Mucosa of descending colon (tissue), 3 donors: Measurements from ENCODE around the gene AIP. TPM values are rescaled to one million over a fixed set of nuclear protein-coding genes. Genes with fewer than 3 reads are reported as not detected.

ENCODE experiments used
- ATAC-seq: fragments of 200-7000 bp; cut with Tn5 transposase; one replicate; pipeline ENCODE4 v1.9.1; 2020; ENCODE audit warnings: mild to moderate bottlenecking, moderate library complexity
- DNase-seq, 3 donors: peaks; one replicate each; pipeline ENCODE4 v3.0.0-alpha.2; 2020
- H3K36me3 ChIP-seq: fragments of 200-600 bp; one replicate; pipeline ENCODE4 v1.8.0; 2021; ENCODE audit warnings: low read depth, mild to moderate bottlenecking
- H3K4me1 ChIP-seq: fragments of 200-600 bp; one replicate; pipeline ENCODE4 v1.8.0; 2021; ENCODE audit warnings: low read depth, mild to moderate bottlenecking
- H3K4me3 ChIP-seq: fragments of 200-600 bp; one replicate; pipeline ENCODE4 v1.8.0; 2021; ENCODE audit warnings: mild to moderate bottlenecking
- H3K9me3 ChIP-seq: fragments of 200-600 bp; one replicate; pipeline ENCODE4 v1.8.0; 2021; ENCODE audit warnings: mild to moderate bottlenecking
- CTCF ChIP-seq: fragments of 200-600 bp; IDR thresholded peaks from one replicate; pipeline ENCODE4 v1.8.0; 2022; ENCODE audit warnings: antibody characterized with exemption, mild to moderate bottlenecking
- intact Hi-C, 2 donors: fragments of 100-400 bp; cut with DNase I in 1 of 2; cut with micrococcal nuclease in 1 of 2; formaldehyde crosslinking; loops; one replicate each; pipeline versions ENCODE4 v1.11.0 to v1.11.1; 2022; cut with DNase I, micrococcal nuclease
- total RNA-seq, 3 donors: library from RNA; stranded (reverse); fragmentation: NEBNext Ultra II Directional in 2 of 3; extraction: Animal tissue kit (Norgen Biotek cat#: 25700) in 2 of 3; gene quantifications; one replicate each; pipeline versions ENCODE4 v1.2.1 to v1.2.4, GENCODE V29; 2021 to 2023
- donor health status: DM: no; HTN: no; CAD: no; lungs with moderate emphysema.
- donor health status: DM: no; HTN: no; CAD: no.
- donor health status: DM: no; HTN: yes; CAD: no.

The AIP gene
- total RNA-seq, 3 donors from 2014 or later = 33.7 to 84.9 (median 52.2) TPM

GRCh38 chr11:67435727-67436458 lies 46.9 kb upstream of the AIP start:
- no peaks in the 10 kb centered on the region for H3K9me3 ChIP-seq
- TF ChIP-seq CTCF = no peak
- peaks cover 14% of the 10 kb centered on the region for H3K4me1 ChIP-seq
- no peak overlapping the region for H3K4me3 ChIP-seq
- DNase-seq = no peak
- no peaks in the 10 kb centered on the region for H3K36me3 ChIP-seq
- intact Hi-C loops = no loop called here
- ATAC-seq = peak; percentile 1

GRCh38 chr11:67436459-67437081 lies 46.3 kb upstream of the AIP start:
- DNase-seq = peak; percentile 55 to 87 (median 68)
- Histone ChIP-seq H3K4me1 (peaks cover 14% of the 10 kb centered on the region), H3K36me3 (no peaks in the 10 kb centered on the region), H3K9me3 (no peaks in the 10 kb centered on the region), H3K4me3 (no peak overlapping the region)
- peak; percentile 45 for ATAC-seq
- intact Hi-C loops = no loop called here
- TF ChIP-seq CTCF = no peak

GRCh38 chr11:67437082-67437808 lies 45.6 kb upstream of the AIP start, which contains the start of gene PTPRCAP:
PTPRCAP (minus strand) TSS chr11:67437682; CDS start chr11:67437619, 63 bp downstream.
- Histone ChIP-seq H3K9me3 (no peaks in the 10 kb centered on the region), H3K36me3 (no peaks in the 10 kb centered on the region), H3K4me1 (peaks cover 14% of the 10 kb centered on the region), H3K4me3 (no peak within 1 kb of the TSS)
- DNase-seq (peak; percentile 63 to 90 (median 74)), ATAC-seq (peak; percentile 60)
- TF ChIP-seq CTCF = no peak
- intact Hi-C loops = no loop called here

- DNase-seq (no peak), ATAC-seq (no peak)
- no peak overlapping the region for H3K4me3 ChIP-seq
- no peaks in the 10 kb centered on the region for H3K9me3 ChIP-seq
- TF ChIP-seq CTCF = no peak
- H3K4me1 ChIP-seq = peaks cover 19% of the 10 kb centered on the region
- intact Hi-C loops = no loop called here
- H3K36me3 ChIP-seq = no peaks in the 10 kb centered on the region
These were observed 45.0 kb upstream of the AIP start for GRCh38 chr11:67437809-67438157.

GRCh38 chr11:67438158-67438902 lies 44.5 kb upstream of the AIP start:
- intact Hi-C loops = no loop called here
- H3K9me3 ChIP-seq = no peaks in the 10 kb centered on the region
- ATAC-seq (peak; percentile 13), DNase-seq (peak in 2 of 3 donors; percentile 74 to 89)
- H3K36me3 ChIP-seq = no peaks in the 10 kb centered on the region
- peaks cover 19% of the 10 kb centered on the region for H3K4me1 ChIP-seq
- no peak for TF ChIP-seq CTCF
- H3K4me3 ChIP-seq = no peak overlapping the region
